LHCN-M2 (cell line): ENCODE data around the gene BRIX1. TPM values are rescaled to one million over a fixed set of nuclear protein-coding genes. Genes with fewer than 3 reads are reported as not detected.
A peak's percentile ranks its signal among the peaks of the same experiment; 100 is the strongest.

Experiments used
- DNase-seq: peaks from one replicate; pipeline ENCODE4 v3.0.0-alpha.2; 2012; ENCODE audit warnings: low read depth
- polyA plus RNA-seq: library from polyadenylated mRNA; unstranded; fragments of >200 nt; gene quantifications from one replicate; pipeline ENCODE4 v1.2.1, GENCODE V29; 2012; ENCODE audit warnings: missing spikeins
- total RNA-seq: library from RNA; depleted of rRNA; stranded (reverse); fragments of >200 nt; gene quantifications from 2 replicates; pipeline ENCODE4 v1.2.3, GENCODE V29; 2014; rRNA removed

BRIX1 gene, protein sequence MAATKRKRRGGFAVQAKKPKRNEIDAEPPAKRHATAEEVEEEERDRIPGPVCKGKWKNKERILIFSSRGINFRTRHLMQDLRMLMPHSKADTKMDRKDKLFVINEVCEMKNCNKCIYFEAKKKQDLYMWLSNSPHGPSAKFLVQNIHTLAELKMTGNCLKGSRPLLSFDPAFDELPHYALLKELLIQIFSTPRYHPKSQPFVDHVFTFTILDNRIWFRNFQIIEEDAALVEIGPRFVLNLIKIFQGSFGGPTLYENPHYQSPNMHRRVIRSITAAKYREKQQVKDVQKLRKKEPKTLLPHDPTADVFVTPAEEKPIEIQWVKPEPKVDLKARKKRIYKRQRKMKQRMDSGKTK
- 48.4 and 52.9 TPM in 2 replicates for total RNA-seq
- 11.7 TPM for polyA plus RNA-seq

DNA sequence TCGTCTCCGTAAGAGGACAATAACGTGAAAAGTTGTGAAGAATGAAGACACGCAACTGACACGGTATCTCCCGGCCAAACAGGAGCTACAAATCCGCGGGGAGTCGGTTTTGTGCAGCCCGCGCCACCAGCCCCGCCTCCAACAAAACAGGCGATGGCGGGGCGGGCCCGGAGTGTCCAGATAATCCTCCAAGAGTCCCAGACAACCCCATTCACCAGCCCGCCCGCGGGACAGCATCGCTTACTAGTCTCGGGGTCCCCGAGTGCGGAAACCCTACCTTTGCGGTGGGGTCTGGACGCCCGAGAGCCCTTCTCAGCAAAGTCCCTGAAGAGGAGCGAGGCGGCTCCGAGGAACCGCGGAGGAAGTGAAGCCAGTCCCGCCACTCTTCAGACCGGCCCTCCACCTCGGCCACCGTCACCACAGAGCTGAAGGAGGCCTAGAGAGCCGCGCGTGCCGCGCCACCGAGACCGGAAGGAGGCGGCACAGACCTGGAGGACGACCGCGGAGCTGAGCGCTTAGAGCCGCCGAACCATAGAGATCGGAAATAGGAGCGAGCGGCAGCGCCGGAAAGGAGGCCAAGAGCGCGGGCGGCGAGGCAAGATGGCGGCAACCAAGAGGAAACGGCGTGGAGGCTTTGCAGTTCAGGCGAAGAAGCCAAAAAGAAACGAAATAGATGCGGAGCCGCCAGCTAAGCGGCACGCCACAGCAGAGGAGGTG is at the start of gene BRIX1, which contains the start of gene RAD1:
BRIX1 (plus strand) TSS at position 573 of the 717 bp plus-strand sequence; CDS start at position 601, 28 bp downstream.
RAD1 (minus strand) TSS at position 366 of the 717 bp plus-strand sequence. CDS start 612 bp downstream, outside the sequence.
- peak; percentile 96 for DNase-seq

DNA sequence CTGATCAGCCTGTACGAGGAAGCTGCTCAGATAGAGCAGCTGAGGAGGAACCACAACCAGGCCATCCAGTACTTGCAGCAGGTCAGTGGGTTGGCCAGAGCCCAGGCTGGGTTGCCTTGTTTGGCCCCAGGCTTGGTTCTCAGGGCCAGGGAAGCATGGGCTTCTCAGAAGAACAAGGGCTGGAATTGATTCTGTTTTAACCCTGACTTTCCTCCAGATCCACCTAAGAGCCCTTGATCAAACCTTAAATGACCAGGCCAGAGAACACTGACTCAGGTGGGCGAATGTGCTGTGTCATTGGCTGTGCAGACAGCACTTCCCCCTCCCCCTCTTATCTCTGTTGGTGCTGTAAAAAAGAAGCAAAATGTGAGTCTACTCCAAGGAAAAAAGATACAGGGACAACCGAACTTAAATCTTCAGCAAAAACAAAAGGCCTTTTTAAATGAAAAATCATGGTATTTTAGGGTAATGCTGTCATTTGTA is 48.5 kb upstream of the BRIX1 start:
- DNase-seq, result no peak

DNA sequence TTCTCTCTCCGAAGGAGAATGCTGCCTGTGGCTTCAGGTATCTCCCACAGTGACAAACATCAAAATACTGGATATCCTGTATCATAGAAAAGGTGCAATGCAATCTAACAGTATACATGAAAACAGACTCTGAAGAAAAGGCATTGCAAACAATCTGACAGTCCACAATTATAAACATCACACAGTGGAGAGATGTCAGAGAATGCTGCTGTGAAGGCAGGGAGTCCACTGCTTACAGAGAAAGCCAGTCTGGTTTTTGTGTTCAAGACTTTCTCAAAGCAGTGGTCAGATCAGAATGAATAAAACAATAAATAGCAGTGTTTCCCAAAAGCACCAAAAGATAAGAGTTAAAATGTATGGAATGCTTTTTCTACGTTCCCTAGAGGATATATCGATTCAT is 47.9 kb upstream of the BRIX1 start:
- DNase-seq, result no peak

DNA sequence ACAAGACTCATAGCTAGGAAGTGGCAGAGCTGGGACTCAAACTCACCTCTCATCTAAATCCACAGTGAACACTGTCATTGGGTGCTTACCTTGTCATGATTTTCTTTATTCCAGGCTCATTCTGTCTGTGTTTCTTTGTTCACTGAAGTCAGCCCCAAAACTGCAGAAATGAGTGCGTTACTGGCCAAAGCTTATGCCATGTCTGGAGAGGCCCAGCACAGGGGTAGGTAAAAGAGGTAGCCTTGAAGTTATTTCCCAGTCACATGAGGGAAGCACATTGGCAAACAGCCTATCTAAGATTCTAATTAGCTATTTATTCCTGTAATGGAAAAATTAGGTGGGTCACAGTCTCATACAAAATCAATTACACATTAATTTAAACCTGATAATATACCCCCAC is 46.7 kb upstream of the BRIX1 start:
- DNase-seq, result no peak

DNA sequence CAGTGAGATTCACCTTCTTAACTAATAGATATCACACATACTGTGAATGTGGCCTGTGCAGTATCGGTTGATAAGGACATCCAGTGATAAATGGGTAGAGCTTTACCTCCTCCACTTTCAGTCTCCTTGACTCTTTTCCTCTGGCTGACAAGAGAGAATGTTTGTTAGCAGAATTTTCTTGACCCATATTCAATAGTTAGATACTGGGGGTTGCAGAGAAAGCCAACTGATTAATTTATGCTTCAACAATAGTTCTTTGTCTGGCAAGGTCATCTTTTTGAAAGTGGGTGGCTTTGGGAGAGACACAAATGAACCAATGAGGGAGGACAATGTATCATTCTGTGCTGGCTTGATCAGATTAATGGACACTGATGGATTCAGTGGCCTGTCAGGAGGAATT is 46.3 kb upstream of the BRIX1 start:
- no peak for DNase-seq

DNA sequence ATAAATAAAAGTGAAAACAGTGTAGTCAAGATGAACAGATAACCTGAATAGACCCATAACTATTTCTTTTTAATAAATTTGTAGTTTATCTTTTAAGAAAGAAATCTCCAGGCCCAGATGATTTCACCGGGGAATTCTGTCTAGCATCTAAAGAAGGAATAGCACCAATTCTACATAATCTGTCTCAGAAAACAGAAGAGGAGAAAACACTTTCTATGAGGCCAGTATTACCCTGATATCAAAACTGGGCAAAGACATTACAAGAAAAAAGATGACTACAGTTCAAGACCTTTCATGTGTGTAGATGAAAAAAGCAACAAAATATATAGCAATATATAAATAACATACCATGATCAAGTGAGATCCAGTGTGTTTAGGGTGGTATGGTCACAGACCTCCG is 45.1 kb upstream of the BRIX1 start:
- DNase-seq, result no peak

DNA sequence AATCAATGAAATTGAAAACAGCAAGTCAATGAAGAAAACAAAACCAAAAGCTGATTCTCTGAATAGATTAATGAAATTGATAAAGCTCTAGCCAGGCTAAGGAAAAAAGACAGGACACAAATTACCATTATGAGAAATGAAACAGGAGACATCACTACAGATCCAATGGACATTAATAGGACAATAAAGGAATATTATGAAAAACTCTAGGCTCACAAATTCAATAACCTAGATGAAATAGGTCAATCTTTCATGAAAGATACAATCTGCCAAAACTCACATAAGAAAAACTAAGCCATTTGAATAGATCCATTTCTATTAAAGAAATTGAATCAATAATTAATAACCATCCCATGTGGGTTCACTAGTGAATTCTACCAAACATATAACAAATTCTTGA is 39.2 kb upstream of the BRIX1 start:
- no peak for DNase-seq

DNA sequence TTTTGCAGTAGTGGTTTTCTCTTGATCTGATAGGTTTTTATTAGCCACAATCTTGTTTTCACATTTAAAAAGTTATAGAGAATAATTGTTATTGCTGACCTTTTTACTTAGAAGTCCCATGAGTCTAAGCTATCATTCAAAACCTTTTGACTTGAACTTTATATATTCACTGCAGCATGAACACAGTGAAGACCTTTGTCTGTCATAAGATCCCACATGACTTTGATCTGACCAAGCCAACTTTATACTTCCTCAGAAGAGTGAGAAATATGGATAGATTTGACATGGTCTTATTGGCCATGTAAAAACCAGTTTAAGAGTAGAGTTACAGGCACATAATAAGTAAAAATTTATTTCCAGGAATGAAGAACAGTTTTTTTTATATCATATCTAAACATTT is 34.3 kb upstream of the BRIX1 start:
- DNase-seq, result no peak

DNA sequence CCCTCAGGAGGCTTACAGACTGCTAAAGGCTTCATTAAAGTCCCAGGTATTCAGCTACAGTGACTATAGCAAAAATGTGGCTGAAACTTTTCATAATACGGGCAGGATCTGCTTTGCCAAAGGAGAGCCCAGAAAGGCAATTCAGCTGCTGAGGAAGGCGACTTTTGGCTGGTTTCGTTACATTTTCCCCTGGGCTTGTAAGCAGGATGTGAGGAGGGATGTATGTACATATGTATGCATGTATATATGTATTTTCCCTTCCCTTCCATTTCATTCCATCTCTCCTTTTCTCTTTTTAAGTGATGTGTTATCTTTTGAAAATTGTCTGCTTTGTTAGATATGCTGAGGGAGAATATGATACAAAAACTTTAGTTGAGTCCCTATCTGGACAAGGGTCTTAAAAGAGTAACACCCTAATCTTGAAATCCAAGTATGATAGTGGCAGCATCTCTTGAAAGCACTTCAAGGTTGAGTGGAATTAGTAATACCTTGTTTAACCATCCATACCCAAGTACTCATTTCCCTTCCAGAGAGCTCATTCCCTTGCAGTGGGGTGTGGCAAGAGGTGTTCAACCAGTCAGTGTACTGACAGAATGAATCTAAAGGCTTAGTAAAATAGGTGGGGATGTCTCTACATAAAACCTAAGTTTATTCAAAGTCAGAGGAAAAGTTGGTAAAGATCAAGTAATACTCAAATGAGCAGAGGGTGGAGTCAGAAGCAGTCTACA is 29.0 kb upstream of the BRIX1 start:
- DNase-seq, result no peak

DNA sequence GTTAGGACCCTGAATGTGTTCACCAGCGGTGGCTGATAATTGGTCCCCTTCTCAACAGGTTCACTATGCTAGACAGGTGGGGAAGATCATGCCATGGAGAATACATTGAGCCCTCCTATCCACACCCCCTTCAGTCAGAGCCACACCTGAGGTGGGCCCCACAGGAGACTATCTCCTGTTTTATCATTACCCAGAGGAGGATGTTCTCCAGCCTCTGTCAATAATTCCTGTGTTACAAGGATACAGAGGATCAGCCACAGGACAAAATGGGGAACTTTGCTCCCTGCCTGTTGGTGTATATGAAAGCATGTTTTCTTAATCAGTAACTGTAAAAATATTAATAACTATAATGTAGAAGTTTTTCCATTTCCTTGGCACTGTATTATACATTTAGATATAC is 26.1 kb upstream of the BRIX1 start:
- DNase-seq, result no peak

DNA sequence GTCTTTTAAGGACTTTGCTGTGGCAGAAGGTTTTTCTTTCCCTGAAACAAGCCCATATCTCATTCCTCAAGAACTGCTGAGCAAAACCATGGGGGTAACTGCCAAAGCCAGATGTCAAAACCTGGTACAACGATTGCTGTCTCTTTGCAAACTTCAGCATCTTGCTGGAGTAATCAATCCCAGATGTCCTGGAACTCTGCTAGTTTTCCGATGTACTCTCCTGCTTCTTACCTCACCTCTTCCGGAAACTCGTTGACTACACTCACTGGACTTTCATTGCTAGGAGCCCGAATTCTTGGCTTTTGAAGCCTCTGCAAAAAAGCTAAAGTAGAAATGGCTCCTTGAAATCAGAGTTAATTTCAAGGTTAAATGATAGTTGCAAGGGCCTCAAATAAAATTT is 23.5 kb upstream of the BRIX1 start:
- DNase-seq, result no peak

DNA sequence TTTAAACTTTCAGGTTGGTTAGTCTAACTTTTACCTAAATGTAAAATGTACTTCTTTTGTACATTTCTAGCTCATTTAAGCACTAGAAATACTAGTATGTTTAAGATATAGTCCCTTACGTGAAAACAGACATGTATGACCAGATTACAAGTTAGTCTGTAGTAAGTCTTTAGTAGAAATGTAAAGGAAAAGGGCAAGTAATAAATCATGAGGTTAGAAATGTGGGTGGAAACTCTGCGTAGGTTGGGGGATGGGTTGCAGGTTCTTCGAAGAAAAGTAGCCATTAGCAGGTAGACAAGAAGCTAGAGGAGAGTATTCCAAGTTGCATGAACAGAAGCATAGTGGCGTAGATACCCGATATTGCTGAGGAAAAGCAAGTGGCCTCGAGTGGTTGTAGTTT is 23.1 kb upstream of the BRIX1 start:
- no peak for DNase-seq

DNA sequence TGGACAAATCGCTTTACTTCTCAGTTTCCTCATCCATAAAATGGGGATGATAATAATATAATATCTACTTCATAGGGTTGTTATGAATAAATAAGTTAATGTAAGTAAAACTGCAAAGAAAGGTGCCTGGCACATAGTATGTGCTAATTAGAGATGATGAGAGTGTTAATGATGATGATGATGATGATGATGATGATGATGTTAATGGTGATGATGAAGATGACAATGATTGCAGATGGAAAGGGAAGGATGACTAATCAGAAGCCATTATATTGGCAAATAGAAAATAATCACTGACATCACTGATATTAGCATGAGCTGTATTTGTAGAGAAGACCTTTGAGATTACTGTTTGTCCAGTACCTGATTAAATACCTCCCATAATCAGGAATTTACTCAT is 20.8 kb upstream of the BRIX1 start:
- no peak for DNase-seq

DNA sequence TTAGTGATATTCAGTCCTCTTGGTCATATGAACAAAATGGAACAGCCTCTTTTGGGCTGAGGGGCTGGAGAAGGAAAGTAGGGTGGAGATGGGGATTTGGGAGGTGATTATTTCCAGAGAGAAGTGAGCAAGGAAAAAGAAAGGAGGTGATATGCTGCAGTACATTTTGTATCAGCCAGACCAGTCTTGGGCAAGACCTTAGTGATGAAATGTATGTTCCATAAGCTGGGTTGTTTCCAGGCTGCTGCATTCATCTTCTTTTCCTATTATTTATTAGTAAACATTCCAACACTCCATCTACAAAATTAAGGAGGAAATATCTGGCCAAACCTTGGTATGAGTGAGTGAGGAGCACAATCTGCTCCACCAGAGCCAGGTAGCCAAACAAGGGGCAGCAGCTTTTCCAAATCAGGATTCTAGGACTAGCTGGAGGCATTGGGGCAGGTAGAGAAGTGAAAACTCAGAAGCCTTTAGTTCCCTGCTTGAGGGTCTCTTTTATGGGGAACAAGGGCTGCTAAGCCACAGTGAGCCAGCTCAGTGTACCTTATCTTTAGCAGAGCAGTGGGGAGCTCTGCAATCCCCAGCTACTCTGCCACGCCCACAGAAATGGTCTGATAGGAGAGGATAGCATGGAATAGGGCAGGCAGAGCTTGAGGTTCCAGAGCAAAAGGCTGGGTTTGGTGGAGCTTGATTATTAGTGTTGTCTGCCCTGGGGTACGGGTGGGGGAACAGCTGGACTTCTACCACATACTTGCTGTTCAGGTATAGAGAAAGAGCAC is 19.7 kb upstream of the BRIX1 start:
- no peak for DNase-seq

DNA sequence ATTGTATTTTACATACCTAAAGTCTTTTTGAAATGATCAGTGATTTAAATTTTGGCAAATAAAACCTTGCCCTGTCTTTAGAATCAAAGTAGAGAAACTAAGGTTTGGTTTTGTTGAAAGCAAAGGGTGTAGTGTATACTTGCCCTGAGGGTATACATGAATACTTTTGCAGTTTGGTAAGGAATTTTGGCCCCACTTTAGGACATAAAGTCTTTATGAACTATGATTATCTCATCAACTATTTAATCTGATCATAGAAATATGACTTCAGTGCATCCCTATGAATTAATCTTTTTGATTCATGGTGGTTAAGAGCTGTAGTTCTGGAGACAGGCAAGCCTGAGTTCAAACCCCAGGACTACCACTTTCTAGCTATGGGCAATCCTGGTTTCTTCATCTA is 17.9 kb upstream of the BRIX1 start:
- DNase-seq, result no peak

DNA sequence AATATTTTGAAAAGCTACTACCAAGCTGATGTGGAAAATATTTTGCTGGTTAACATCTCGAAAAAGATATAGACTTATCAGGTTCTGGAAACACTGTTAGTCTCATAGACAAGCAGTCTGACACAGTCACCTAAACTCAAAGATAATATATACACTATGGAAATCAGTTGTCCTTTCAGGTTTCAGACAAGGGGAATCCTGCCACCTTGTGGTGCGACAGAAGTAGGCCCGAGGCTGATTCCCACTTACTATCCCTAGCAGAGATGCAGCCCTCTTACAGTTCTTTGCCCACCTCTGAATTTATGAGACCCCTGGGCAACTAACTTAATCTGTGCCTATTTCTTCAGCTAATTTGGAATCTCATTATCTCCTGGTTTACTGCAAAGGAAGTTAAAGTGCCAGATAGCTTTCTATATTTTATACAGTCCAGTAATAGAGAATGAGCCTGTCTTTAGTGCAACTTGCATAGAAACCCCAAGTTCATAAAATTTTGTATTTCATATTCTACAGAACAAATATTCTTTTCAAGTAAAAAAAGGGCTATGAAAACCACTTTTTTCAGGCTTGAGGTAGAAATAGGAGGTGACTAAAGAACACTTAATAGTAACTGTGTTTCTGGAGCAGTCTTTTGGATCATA is 17.1 kb upstream of the BRIX1 start:
- DNase-seq, result peak; percentile 48

DNA sequence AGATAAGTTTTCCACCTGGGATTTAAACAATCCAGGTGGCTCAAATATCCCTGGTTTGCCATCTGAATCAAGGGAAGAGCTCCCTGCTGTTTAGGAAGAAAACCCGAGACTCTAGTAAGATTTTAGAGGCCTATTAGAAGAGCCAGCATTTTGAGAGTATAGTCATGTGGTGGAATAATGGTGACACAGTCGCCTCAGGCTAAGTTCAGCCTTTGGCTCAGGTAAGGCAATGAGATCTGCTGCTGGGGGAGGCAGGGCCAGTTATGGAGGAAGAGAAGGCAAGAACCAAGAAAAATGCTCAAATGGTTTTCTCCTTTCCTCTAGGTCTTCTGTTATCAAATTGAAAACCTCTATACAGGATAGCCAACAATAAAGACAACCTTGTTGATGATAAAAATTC is 16.4 kb upstream of the BRIX1 start:
- no peak for DNase-seq

DNA sequence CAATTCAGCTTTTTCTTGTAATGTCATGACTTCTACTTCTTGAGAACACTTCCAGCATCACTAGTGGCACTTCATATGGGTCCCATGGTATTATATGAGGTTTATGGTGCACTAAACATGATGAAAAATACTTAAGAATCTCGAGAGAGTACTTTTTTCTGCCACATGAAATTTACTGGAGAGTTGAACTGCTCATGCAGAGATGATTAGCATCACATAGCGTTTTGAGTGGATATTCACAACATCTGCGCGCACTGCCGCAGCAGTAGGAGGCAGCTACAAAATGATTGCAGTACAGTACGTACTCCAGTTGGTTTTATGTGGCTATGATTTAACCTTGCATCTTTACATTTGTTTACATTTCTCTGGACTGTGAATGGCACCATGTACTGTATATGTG is 14.9 kb upstream of the BRIX1 start:
- no peak for DNase-seq

DNA sequence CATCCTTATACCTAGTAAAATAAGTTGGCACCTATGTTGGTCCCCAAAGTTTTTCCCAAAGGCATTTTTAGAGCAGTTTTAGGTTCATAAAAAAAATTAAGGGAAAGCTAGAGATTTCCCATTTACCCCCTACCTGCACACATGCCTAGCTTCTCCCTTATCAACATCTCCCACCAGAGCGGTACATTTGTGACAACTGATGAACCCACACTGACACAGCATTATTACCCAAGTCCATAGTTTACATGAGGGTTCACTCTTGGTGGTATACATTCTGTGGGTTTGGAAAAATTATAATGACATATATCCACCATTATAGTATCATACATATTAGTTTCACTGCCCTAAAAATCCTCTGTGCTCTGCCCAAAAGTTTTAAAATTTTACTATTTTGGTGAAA is 12.3 kb upstream of the BRIX1 start:
- DNase-seq, result no peak

DNA sequence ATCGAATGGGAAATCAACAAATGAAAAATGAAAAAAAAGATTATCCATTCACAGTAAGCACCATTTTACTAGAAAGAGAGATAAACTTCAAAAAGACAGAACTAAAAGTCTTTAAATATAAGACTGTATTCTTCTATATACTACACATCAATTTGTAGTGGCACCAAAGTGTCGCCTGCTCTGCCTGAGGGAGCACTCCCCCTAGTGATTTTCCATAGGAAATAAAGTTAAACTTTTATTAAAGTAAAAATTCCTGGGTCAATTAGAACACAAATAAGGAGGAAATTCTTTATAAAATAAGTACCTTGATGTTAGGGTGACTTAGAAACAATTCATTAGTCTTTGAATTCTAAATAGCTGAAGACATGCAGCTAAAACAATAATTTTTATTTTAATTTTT is 9.9 kb upstream of the BRIX1 start:
- DNase-seq, result peak; percentile 11

DNA sequence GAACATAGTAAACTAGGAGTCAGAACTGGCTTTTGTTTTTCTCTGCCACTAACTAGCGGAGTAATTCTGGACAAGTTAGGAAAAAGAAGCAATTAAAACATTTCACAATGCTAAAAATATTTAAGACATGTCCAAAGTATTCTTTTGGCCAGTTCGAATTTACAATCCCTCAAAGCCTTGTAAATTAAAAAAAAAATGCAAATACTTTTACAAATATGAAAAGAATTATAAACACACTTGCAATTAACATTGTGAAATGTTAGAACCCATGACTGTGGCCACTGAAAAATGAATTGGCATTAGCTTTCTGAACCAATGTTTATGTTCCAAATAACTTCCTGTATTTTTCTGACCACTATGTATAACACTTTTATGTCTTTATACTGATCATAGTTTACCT is 2.4 kb upstream of the BRIX1 start:
- no peak for DNase-seq
